Measurements from ENCODE around the gene STPG3.
A peak's percentile ranks its signal among the peaks of the same experiment; 100 is the strongest.

The STPG3 gene

DNA sequence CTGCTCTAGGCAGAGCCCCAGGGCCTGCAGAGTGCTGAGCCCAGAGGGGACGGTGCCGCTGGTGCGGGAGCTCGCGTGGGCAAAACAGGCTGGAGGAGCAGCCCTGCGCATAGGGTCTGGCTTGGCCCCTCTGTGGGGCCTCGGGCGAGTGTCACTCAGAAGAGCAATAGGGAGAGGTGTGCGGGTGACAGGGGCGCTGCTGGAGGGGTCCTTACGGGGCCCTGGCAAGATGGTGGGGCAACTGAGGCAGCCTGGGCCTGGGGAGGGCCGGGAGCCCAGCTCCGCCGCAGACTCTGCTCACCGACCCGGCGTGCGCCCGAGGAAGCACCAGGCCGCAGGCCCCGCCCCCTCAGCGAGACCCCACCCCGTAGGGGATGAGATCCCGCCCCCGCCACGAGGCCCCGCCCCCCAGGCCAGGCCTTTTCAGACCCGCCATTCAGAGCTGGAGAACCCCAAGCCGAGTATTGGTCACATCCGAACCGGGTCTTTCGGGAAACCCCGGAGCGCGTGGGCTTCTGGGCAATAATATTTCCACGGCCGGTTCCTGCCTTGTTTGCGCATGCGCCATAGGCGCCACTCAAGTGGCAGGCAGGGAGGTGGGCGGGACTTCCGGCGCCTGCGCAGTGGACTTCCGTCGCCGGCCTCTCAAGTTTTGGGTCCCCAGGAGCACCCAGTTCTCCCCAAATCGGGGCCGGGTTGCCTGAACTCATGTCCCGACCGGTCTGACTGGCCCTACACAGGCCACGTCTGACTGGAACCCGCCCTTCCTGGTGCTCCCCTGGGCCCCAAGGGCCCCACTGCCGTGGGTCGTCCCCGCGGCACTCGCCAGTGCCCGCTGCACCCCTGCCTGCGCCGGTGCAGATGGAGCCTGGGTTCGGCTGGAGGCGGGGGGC, 27.8 kb upstream of the STPG3 start:
- H3K27ac ChIP-seq: peak overlapping the region; percentile 97
- TF ChIP-seq, protein P1, sequence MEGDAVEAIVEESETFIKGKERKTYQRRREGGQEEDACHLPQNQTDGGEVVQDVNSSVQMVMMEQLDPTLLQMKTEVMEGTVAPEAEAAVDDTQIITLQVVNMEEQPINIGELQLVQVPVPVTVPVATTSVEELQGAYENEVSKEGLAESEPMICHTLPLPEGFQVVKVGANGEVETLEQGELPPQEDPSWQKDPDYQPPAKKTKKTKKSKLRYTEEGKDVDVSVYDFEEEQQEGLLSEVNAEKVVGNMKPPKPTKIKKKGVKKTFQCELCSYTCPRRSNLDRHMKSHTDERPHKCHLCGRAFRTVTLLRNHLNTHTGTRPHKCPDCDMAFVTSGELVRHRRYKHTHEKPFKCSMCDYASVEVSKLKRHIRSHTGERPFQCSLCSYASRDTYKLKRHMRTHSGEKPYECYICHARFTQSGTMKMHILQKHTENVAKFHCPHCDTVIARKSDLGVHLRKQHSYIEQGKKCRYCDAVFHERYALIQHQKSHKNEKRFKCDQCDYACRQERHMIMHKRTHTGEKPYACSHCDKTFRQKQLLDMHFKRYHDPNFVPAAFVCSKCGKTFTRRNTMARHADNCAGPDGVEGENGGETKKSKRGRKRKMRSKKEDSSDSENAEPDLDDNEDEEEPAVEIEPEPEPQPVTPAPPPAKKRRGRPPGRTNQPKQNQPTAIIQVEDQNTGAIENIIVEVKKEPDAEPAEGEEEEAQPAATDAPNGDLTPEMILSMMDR (IDR thresholded peaks at IDR 0.05): no peak
- no peak for TF ChIP-seq ZFX (IDR thresholded peaks at IDR 0.05; ENCODE audit: borderline replicate concordance)

DNA sequence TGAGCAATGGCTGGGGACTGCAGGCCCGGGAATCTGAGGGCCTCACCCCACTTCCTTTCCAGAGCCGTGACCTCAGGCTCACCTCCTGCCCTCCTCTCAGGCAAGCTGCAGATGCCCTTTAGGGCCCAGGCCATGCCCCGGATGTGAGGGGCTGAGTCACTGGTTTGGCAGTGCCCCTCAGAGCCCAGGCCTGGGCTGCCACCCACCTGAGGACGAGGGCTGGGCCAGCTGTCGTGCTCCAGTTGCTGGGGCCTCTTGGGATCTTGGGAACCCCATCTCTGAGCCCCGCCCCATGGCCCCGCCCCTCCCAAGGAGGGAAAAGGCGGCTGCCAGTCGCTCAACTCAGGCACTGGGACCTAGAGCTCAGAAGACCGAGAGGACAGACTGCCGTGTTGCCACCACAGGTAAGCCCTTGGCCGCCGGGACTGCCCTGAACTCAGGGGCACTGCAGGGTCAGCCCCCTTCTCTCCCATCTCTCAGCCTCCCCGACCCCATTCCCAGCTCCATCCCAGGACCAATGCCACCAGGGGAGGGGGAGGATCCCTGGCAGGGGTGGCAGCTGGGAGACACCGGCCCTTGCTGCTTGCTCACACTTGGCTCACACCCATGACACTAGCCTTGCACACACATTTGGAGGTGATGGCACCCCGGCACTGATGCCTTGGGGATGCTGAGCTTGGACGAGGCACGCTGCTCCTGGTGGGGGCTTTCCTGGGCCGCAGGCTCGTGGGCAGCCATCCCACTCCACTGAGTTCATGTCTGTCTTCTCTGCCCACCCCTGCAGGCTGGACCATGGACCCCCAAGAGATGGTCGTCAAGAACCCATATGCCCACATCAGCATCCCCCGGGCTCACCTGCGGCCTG, 26.0 kb upstream of the STPG3 start, which contains the start of gene CYSRT1:
TSS of gene CYSRT1 (plus strand) at position 345 of the 865 bp plus-strand sequence. CDS start at position 793, 448 bp downstream.
- peak within 1 kb of the TSS; percentile 97 for H3K27ac ChIP-seq
- TF ChIP-seq, protein P1 (IDR thresholded peaks at IDR 0.05): no peak
- no peak for TF ChIP-seq ZFX (IDR thresholded peaks at IDR 0.05; ENCODE audit: borderline replicate concordance)

DNA sequence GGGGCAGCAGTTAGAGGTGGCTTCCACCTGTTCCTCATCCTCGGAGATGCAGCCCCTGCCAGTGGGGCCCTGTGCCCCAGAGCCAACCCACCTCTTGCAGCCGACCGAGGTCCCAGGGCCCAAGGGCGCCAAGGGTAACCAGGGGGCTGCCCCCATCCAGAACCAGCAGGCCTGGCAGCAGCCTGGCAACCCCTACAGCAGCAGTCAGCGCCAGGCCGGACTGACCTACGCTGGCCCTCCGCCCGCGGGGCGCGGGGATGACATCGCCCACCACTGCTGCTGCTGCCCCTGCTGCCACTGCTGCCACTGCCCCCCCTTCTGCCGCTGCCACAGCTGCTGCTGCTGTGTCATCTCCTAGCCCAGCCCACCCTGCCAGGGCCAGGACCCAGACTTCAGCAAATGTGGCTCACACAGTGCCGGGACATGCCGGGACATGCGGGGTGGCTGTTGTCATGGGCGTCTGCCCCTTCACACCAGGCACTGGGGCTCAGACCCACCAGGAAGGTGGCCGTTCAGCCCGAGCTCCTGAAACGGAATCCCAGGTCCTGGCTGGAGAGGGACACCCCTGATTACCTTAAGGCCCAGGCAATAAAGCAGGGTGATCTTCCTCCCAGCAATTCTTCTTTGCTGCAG, 25.3 kb upstream of the STPG3 start:
- TF ChIP-seq ZFX (IDR thresholded peaks at IDR 0.05; ENCODE audit: borderline replicate concordance): no peak
- TF ChIP-seq, protein P1 (IDR thresholded peaks at IDR 0.05): no peak
- H3K27ac ChIP-seq: peak overlapping the region; percentile 97

DNA sequence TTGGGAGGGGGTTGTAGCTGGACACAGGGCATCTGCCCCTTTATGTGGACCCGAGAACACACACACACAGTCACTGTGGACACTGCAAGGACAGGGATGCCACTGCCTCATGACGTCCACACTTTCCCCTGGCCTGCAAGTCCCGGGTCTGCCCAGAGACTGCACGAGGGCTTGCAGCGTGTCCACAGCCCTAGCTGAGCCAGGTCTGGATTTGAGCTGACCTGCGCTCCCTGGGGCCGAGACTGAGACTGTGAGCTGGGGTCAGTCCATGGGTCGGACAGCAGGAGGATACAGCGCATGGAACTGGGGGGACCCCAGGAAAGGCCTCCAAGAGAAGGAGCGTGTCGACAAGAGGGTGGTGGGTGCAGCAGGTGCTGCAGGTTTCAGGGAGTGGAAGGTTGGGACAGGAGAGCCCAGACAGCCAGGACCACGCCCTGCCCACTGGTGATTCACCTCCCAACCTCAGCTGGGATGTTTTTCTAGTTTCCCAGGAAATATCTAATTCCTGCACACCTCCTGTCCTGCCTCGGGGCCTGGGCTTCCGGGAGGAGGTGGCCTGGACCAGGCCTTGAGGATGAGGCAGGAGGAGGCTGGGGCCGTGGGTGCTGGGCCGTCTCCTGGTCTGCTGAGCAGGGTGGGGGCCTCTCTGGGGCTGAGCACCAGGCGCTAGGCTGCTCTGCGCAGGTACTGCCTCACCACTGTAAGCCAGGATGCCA, 24.6 kb upstream of the STPG3 start:
- TF ChIP-seq, protein P1 (IDR thresholded peaks at IDR 0.05): no peak
- no peak for TF ChIP-seq ZFX (IDR thresholded peaks at IDR 0.05; ENCODE audit: borderline replicate concordance)
- peak overlapping the region; percentile 97 for H3K27ac ChIP-seq

DNA sequence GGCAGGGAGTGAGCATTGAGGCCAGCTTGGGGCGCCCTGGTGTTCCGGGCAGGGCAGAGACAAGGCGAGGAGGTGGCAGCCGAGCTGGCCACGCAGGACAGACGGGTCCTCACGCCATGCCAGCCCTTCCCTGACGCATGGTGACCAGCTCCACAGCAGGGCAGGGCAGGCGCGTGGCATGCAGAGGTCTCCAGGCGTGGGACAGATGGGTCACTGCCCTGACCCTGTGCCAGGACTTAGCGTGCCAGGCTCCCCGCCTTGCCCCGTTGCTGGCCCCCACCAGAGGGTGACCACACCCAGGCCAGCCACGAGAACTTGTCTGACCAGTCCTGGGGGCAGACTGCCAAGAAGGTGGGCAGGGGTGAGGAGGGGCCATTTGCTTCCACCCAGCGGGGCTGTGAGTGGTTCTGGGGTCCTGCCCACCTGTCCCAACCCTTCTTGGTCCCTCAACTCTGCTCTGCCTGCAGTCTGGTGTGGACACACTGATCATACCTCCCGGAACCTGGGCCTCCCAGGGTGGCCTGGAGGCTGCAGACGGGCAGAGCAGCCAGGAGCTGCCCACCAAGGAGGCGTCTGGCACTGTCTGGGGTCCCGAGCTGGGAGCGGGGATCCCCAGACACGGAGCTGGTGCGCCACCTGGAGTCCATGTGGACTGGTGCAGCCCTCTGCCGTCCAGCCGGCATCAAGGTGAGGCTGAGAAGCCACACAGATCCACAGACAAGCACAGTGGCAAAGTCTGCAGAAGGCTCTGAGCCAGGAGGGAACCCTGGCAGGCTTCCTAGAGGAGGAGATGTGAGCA, 23.8 kb upstream of the STPG3 start, which contains the start of gene RNF224:
TSS of gene RNF224 (plus strand) at position 449 of the 799 bp plus-strand sequence. CDS start 834 bp downstream, outside the sequence.
- TF ChIP-seq ZFX (IDR thresholded peaks at IDR 0.05; ENCODE audit: borderline replicate concordance): no peak
- TF ChIP-seq, protein P1 (IDR thresholded peaks at IDR 0.05): peak; percentile 87

More for the DNA sequence above, 23.8 kb upstream of the STPG3 start, which contains the start of gene RNF224:
- peak within 1 kb of the TSS; percentile 97 for H3K27ac ChIP-seq
